ENCODE data around the gene RNU1-3. TPM values are rescaled to one million over a fixed set of nuclear protein-coding genes. Genes with fewer than 3 reads are reported as not detected.
"Not testable (repeated sequence)": the region's sequence is repeated elsewhere in the genome, so short reads cannot be mapped to it uniquely, and the experiment has no call there.

RNU1-3 gene
- total and polyA plus RNA-seq, 2 of the 8 experiments (the other 6 are each of a cell fraction or from before 2014, with no cell fraction given): 145 to 1,303 TPM

- H3K18ac ChIP-seq (ENCODE audit: extremely low read depth, low read length); H3K79me2 ChIP-seq (ENCODE audit: control insufficient read depth in 1 of 2, insufficient read depth in 2 of 2, low read length in 2 of 2); H4K91ac ChIP-seq (replicated peaks; ENCODE audit: insufficient read length, low read length); H3K23me2 ChIP-seq (ENCODE audit: low read depth, low read length); H3K79me1 ChIP-seq (ENCODE audit: low read depth, low read length); DNase-seq (ENCODE audit: low read depth in 1 of 2, low spot score in 2 of 2); H2BK20ac ChIP-seq (ENCODE audit: low read length); H2BK5ac ChIP-seq (ENCODE audit: low read depth, low read length); H3K9ac ChIP-seq (replicated peaks in 1 of 4; ENCODE audit: extremely low read depth in 1 of 4, low read depth in 3 of 4, low read length in 3 of 4); H4K8ac ChIP-seq (ENCODE audit: extremely low read depth, insufficient read depth, low read length); H4K5ac ChIP-seq (ENCODE audit: insufficient read length, low read depth, low read length); H3K56ac ChIP-seq (replicated peaks; ENCODE audit: insufficient read length, low read depth, low read length); H3K27ac ChIP-seq (ENCODE audit: low read depth, low read length); H2BK15ac ChIP-seq (ENCODE audit: low read length); H4K20me1 ChIP-seq (replicated peaks in 1 of 2; ENCODE audit: control insufficient read depth in 1 of 2, insufficient read depth in 2 of 2, low read length in 2 of 2); FAIRE-seq; H2BK12ac ChIP-seq (ENCODE audit: low read depth, low read length); H3K4me1 ChIP-seq (replicated peaks in 1 of 4; ENCODE audit: control insufficient read depth in 3 of 4, insufficient read depth in 4 of 4, low read length in 3 of 4); H2BK120ac ChIP-seq (replicated peaks; ENCODE audit: low read depth, low read length); H2AK5ac ChIP-seq (ENCODE audit: low read depth, low read length); H3K4me2 ChIP-seq (ENCODE audit: insufficient read depth in 1 of 2, low read depth in 2 of 2, low read length in 2 of 2); H3K9me3 ChIP-seq (ENCODE audit: insufficient read depth in 2 of 2, low read depth in 1 of 2, low read length in 1 of 2); H3K4ac ChIP-seq (replicated peaks; ENCODE audit: insufficient read length, low read depth, low read length); H3K36me3 ChIP-seq (ENCODE audit: control insufficient read depth in 2 of 4, insufficient read depth in 4 of 4, low read length in 3 of 4); H3K4me3 ChIP-seq (ENCODE audit: extremely low read depth in 1 of 4, insufficient read depth in 2 of 4, low read depth in 3 of 4, low read length in 4 of 4); H3K14ac ChIP-seq (ENCODE audit: insufficient read length); H3K23ac ChIP-seq (ENCODE audit: insufficient read length); H2AFZ ChIP-seq (ENCODE audit: low read length): not testable (repeated sequence)
- H3K27me3 ChIP-seq (replicated peaks in 1 of 4; ENCODE audit: control insufficient read depth in 3 of 4, extremely low read depth in 1 of 4, insufficient read depth in 3 of 4, low read length in 3 of 4): peaks cover 0 to 12% (median 2%) of the 10 kb centered on the region in 4 experiments; a peak in 4 of 7 replicates
- POLR2A ChIA-PET (ENCODE audit: partially characterized antibody): interaction anchor here (1.1 to 7.3 kb wide), 4 partner anchors 13 to 29 kb away, joined by 3 to 52 read pairs (median 4); no protein-coding TSS in a partner anchor
- no CpG with 5 or more reads among the region's 16 CpGs for WGBS, 2 experiments (ENCODE audit: extremely low coverage in 1 of 2, insufficient coverage in 1 of 2, insufficient read length in 1 of 2, insufficient replicate concordance in 2 of 2, low coverage in 1 of 2, low lambda C conversion rate in 2 of 2, missing lambda C conversion rate in 1 of 2)
- CTCF ChIA-PET (ENCODE audit: partially characterized antibody): interaction anchor here (1.0 to 27.1 kb wide), 9 partner anchors 9 to 135 kb away, joined by 3 to 723 read pairs (median 3); partner anchors contain the start of gene NBPF1
These were observed 27.6 kb upstream of the RNU1-3 start for GRCh38 chr1:16694308-16694702.

All from H1 (cell line).